PC-3 (cell line): ENCODE results near the gene NDRG2.

Source experiments
- CTCF ChIP-seq: fragments of 300-600 bp; sonication (generic); conservative IDR thresholded peaks from 2 replicates; pipeline ENCODE4 v1.5.1; 2017; ENCODE audit warnings: antibody characterized with exemption, low read depth, mild to moderate bottlenecking, low read length
- EZH2 ChIP-seq: fragments of 300-600 bp; sonication (generic); IDR thresholded peaks from one replicate; pipeline ENCODE4 v1.6.1; 2017; ENCODE audit warnings: antibody characterized with exemption, mild to moderate bottlenecking, low read length; ENCODE audit not compliant: unreplicated experiment
- EZH2phosphoT487 ChIP-seq: fragments of 300-600 bp; sonication (generic); IDR thresholded peaks from 2 replicates; pipeline ENCODE4 v1.6.1; 2018; ENCODE audit warnings: mild to moderate bottlenecking, antibody characterized with exemption, low read length, borderline replicate concordance

DNA sequence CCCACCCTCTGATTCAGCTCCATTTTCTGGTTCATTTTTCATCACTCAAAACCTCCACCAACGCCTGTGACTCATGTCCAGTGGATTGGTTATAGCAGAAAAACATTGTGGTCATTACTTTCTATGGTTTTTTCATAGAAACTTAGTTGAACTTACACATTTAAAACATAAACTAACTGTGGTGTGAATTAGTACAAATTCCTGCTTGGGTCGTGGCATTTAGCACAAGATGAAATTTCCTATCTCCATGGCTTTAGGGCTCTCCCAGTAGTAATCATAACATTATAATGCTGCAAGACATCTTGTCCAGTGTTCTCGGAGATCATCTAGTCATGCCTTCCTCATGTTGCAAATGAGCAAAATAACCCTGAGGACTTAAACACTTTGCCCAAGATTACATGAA lies 24.4 kb upstream of the NDRG2 start:
- TF ChIP-seq CTCF = no peak
- TF ChIP-seq EZH2 = no peak
- no peak for TF ChIP-seq EZH2phosphoT487
